HCT116 (cell line): ENCODE results near the gene LPAR1. TPM values are rescaled to one million over a fixed set of nuclear protein-coding genes. Genes with fewer than 3 reads are reported as not detected.

Source experiments
- ATAC-seq: fragments of 200-7000 bp; cut with Tn5 transposase; 2 replicates; pipeline ENCODE4 v1.9.1; 2020; ENCODE audit warnings: mild to moderate bottlenecking, moderate library complexity
- BruUV-seq: library from RNA; stranded (reverse); fragments of 400-500 nt; replicated peaks from 2 replicates; lab custom pipeline; 2021; lab: Mats Ljungman, UMichigan
- CTCF ChIA-PET: fragments of 300-600 bp; sonication (Branson Sonifier 250); formaldehyde crosslinking; loops from one replicate; lab custom pipeline; 2021; ENCODE audit warnings: antibody characterized with exemption; lab: Charles Lee
- POLR2A ChIA-PET: fragments of 300-600, 350-600 bp; sonication (Branson Sonifier 250); formaldehyde crosslinking; loops from one replicate; lab custom pipeline; 2021; ENCODE audit warnings: antibody characterized with exemption; lab: Charles Lee
- RAD21 ChIA-PET, 2 experiments: fragments of 300-600 bp; sonication (Branson Sonifier 250); formaldehyde crosslinking; loops; one replicate each; lab custom pipeline; 2023; ENCODE audit warnings: low total read pairs in 2 of 2; ENCODE audit not compliant: uncharacterized antibody in 2 of 2, unreplicated experiment in 2 of 2, low non-redundant PET in 1 of 2; lab: Charles Lee
- DNase-seq: peaks from one replicate; pipeline ENCODE4 v3.0.0-alpha.2; 2010; ENCODE audit warnings: low read depth, low spot score
- H2AFZ ChIP-seq: fragments of 200-600 bp; shearing (Covaris generic), sonication (generic); 2 replicates; pipeline ENCODE4 v1.6.1; 2017; ENCODE audit warnings: low read depth, mixed run types, mixed read lengths, antibody characterized with exemption, low read length; ENCODE audit not compliant: poor library complexity, severe bottlenecking
- H3K27ac ChIP-seq: 2 replicates; pipeline ENCODE4 v1.5.1; 2012; ENCODE audit warnings: low read depth, low read length
- H3K27me3 ChIP-seq: fragments of 200-600 bp; sonication (generic); 2 replicates; pipeline ENCODE4 v1.6.1; 2016; ENCODE audit warnings: mixed run types, low read length, mixed read lengths; ENCODE audit not compliant: insufficient read depth
- H3K36me3 ChIP-seq, 2 experiments: fragments of 200-500 bp in 1 of 2; fragments of 200-600 bp in 1 of 2; sonication (Bioruptor generic) in 1 of 2; sonication (generic) in 1 of 2; 2 replicates each; pipeline versions ENCODE4 v1.5.1 to v1.6.1; 2014 to 2016; ENCODE audit warnings: low read length in 2 of 2, inconsistent platforms in 1 of 2, mixed read lengths in 1 of 2, mixed run types in 1 of 2; ENCODE audit not compliant: insufficient read depth in 2 of 2, control insufficient read depth in 1 of 2
- H3K4me1 ChIP-seq, 2 experiments: fragments of 200-600 bp in 1 of 2; sonication (generic) in 1 of 2; 2 replicates each; pipeline versions ENCODE4 v1.5.1 to v1.6.1; 2012 to 2017; ENCODE audit warnings: low read length in 2 of 2, inconsistent platforms in 1 of 2, mild to moderate bottlenecking in 1 of 2, mixed read lengths in 1 of 2, mixed run types in 1 of 2, moderate library complexity in 1 of 2; ENCODE audit not compliant: insufficient read depth in 2 of 2, control insufficient read depth in 1 of 2
- H3K4me2 ChIP-seq: fragments of 200-600 bp; sonication (generic); 2 replicates; pipeline ENCODE4 v1.6.1; 2017; ENCODE audit warnings: mixed run types, low read length, mixed read lengths
- H3K4me3 ChIP-seq, 2 experiments: fragments of 200-600 bp in 1 of 2; sonication (generic) in 1 of 2; replicated peaks in 1 of 2; 2 replicates each; pipeline ENCODE4 v1.5.1; 2011 to 2016; ENCODE audit warnings: low read length in 2 of 2, control low read depth in 1 of 2, low read depth in 1 of 2, mild to moderate bottlenecking in 1 of 2, mixed read lengths in 1 of 2, mixed run types in 1 of 2
- H3K79me2 ChIP-seq: fragments of 200-600 bp; sonication (generic); 2 replicates; pipeline ENCODE4 v1.6.1; 2017; ENCODE audit warnings: mild to moderate bottlenecking, mixed run types, low read length, moderate library complexity, mixed read lengths; ENCODE audit not compliant: insufficient read depth
- H3K9ac ChIP-seq: fragments of 200-600 bp; sonication (generic); 2 replicates; pipeline ENCODE4 v1.6.1; 2016; ENCODE audit warnings: low read length, mixed read lengths
- H3K9me2 ChIP-seq: fragments of 200-600 bp; sonication (generic), shearing (Covaris generic); 2 replicates; pipeline ENCODE4 v1.6.1; 2017; ENCODE audit warnings: mixed run types, mild to moderate bottlenecking, moderate library complexity; ENCODE audit not compliant: insufficient read depth
- H3K9me3 ChIP-seq, 2 experiments: fragments of 200-500 bp in 1 of 2; fragments of 200-600 bp in 1 of 2; sonication (Bioruptor generic) in 1 of 2; sonication (generic) in 1 of 2; 2 replicates each; pipeline ENCODE4 v1.6.1; 2014 to 2017; ENCODE audit warnings: low read length in 2 of 2, mixed read lengths in 2 of 2, inconsistent platforms in 1 of 2, low read depth in 1 of 2, mild to moderate bottlenecking in 1 of 2, mixed run types in 1 of 2, moderate library complexity in 1 of 2; ENCODE audit not compliant: control insufficient read depth in 1 of 2, insufficient read depth in 1 of 2
- H4K20me1 ChIP-seq: fragments of 200-600 bp; sonication (generic), shearing (Covaris generic); 2 replicates; pipeline ENCODE4 v1.6.1; 2017; ENCODE audit warnings: mixed run types, mild to moderate bottlenecking, moderate library complexity; ENCODE audit not compliant: insufficient read depth
- CBX3 ChIP-seq: IDR thresholded peaks from 2 replicates; pipeline ENCODE4 v1.6.1; 2012; ENCODE audit warnings: low read depth
- EGR1 ChIP-seq: IDR thresholded peaks from 2 replicates; pipeline ENCODE4 v1.6.1; 2012; ENCODE audit warnings: low read depth
- ELF1 ChIP-seq: IDR thresholded peaks from 2 replicates; pipeline ENCODE4 v1.6.1; 2012; ENCODE audit warnings: low read depth, borderline replicate concordance
- FOSL1 ChIP-seq: IDR thresholded peaks from 2 replicates; pipeline ENCODE4 v1.6.1; 2012; ENCODE audit warnings: low read depth
- POLR2A ChIP-seq: IDR thresholded peaks from 2 replicates; pipeline ENCODE4 v1.7.0; 2011; ENCODE audit warnings: borderline replicate concordance; ENCODE audit not compliant: insufficient read depth, insufficient read length; ENCODE audit errors: extremely low read depth
- POLR2AphosphoS5 ChIP-seq: IDR thresholded peaks from 2 replicates; pipeline ENCODE4 v1.6.1; 2011; ENCODE audit warnings: mild to moderate bottlenecking, low read depth, low read length, moderate library complexity
- RAD21 ChIP-seq: IDR thresholded peaks from 2 replicates; pipeline ENCODE4 v1.6.1; 2012; ENCODE audit warnings: low read depth, mild to moderate bottlenecking
- REST ChIP-seq: IDR thresholded peaks from 2 replicates; pipeline ENCODE4 v1.6.1; 2012; ENCODE audit warnings: low read depth
- SIN3A ChIP-seq: IDR thresholded peaks from 2 replicates; pipeline ENCODE4 v1.6.1; 2012; ENCODE audit warnings: low read depth
- SP1 ChIP-seq: IDR thresholded peaks from 2 replicates; pipeline ENCODE4 v1.6.1; 2012; ENCODE audit warnings: low read depth
- TCF7L2 ChIP-seq: IDR thresholded peaks from 2 replicates; pipeline ENCODE4 v1.7.0; 2011; ENCODE audit warnings: borderline replicate concordance, inconsistent platforms; ENCODE audit not compliant: insufficient read depth, insufficient read length; ENCODE audit errors: extremely low read depth
- YY1 ChIP-seq: IDR thresholded peaks from 2 replicates; pipeline ENCODE4 v1.6.1; 2011; ENCODE audit warnings: low read length, low read depth, moderate library complexity, mild to moderate bottlenecking; ENCODE audit not compliant: insufficient replicate concordance; ENCODE audit errors: extremely low read depth
- ZBTB33 ChIP-seq: IDR thresholded peaks from 2 replicates; pipeline ENCODE4 v1.6.1; 2011; ENCODE audit warnings: mild to moderate bottlenecking, low read length, moderate library complexity; ENCODE audit not compliant: insufficient replicate concordance; ENCODE audit errors: extremely low read depth
- ZFX ChIP-seq: fragments of 450-650 bp; IDR thresholded peaks from 2 replicates; pipeline ENCODE4 v1.6.1; 2017
- ZNF274 ChIP-seq: fragments of 200-500 bp; sonication (Bioruptor generic); IDR thresholded peaks from 2 replicates; pipeline ENCODE4 v1.6.1; 2014; ENCODE audit warnings: mild to moderate bottlenecking, low read depth, low read length, inconsistent platforms
- intact Hi-C: fragments of 100-400 bp; cut with micrococcal nuclease; formaldehyde crosslinking; loops from 2 replicates; pipeline ENCODE4 v1.10.0; 2022
- total RNA-seq: library from RNA; stranded (reverse); gene quantifications from one replicate; pipeline ENCODE4 v1.2.1, GENCODE V29; 2021; ENCODE audit not compliant: unreplicated experiment

The LPAR1 gene
- total RNA-seq, 1 experiment from 2014 or later, result 7.4 TPM

GRCh38 chr9:110936719-110937452 is 101.4 kb downstream of the LPAR1 start:
- no TSS peak for BruUV-seq
- no peak for ATAC-seq
- no peak overlapping the region for H3K4me3 ChIP-seq
- no peaks in the 10 kb centered on the region; a peak in 1 of 4 replicates for H3K4me1 ChIP-seq
- no peak overlapping the region for H3K9ac ChIP-seq
- no peak for DNase-seq
- no peaks in the 10 kb centered on the region for H3K36me3 ChIP-seq
- no peak for TF ChIP-seq ZFX
- TF ChIP-seq POLR2A, result no peak
- TF ChIP-seq, all 23 proteins: peak for 0
- POLR2A ChIA-PET, result no interaction called here
- RAD21 ChIA-PET, result no interaction called here
- Histone ChIP-seq H2AFZ (no peak overlapping the region), H3K9me3 (no peaks in the 10 kb centered on the region), H4K20me1 (no peaks in the 10 kb centered on the region), H3K4me2 (no peak overlapping the region), H3K27me3 (no peaks in the 10 kb centered on the region), H3K9me2 (no peaks in the 10 kb centered on the region), H3K79me2 (no peaks in the 10 kb centered on the region), H3K27ac (no peak overlapping the region)
- CTCF ChIA-PET, result no interaction called here
- intact Hi-C loops, result no loop called here

- Histone ChIP-seq H3K9ac (no peak overlapping the region), H3K4me2 (no peak overlapping the region), H3K9me2 (no peaks in the 10 kb centered on the region), H2AFZ (no peak overlapping the region), H3K27me3 (no peaks in the 10 kb centered on the region), H3K27ac (no peak overlapping the region), H3K4me1 (no peaks in the 10 kb centered on the region; a peak in 1 of 4 replicates), H3K79me2 (no peaks in the 10 kb centered on the region), H4K20me1 (no peaks in the 10 kb centered on the region), H3K4me3 (no peak overlapping the region), H3K9me3 (no peaks in the 10 kb centered on the region), H3K36me3 (no peaks in the 10 kb centered on the region)
- intact Hi-C loops, result no loop called here
- DNase-seq (no peak), ATAC-seq (no peak)
- no TSS peak for BruUV-seq
- TF ChIP-seq SIN3A, result no peak
- no peak for TF ChIP-seq CBX3
- no peak for TF ChIP-seq TCF7L2
- no peak for TF ChIP-seq RAD21
- no peak for TF ChIP-seq POLR2A
- TF ChIP-seq ELF1, result no peak
- TF ChIP-seq EGR1, result no peak
- TF ChIP-seq ZFX, result no peak
- no peak for TF ChIP-seq ZNF274
- TF ChIP-seq YY1, result no peak
- TF ChIP-seq SP1, result no peak
- no peak for TF ChIP-seq ZBTB33
- no peak for TF ChIP-seq REST
- TF ChIP-seq POLR2AphosphoS5, result no peak
- no peak for TF ChIP-seq FOSL1
- RAD21 ChIA-PET, result no interaction called here
- POLR2A ChIA-PET, result no interaction called here
- CTCF ChIA-PET, result no interaction called here
Observed at GRCh38 chr9:110936237-110936636, 102.0 kb downstream of the LPAR1 start.
